Nucleus accumbens (tissue), 56 donors: ENCODE results near the gene GPR155.
"Not testable (repeated sequence)": the region's sequence is repeated elsewhere in the genome, so short reads cannot be mapped to it uniquely, and the experiment has no call there.

Experiments used
- DNase-seq, 56 donors: peaks; one replicate each; lab custom pipeline; 2025; lab: John Stamatoyannopoulos, UW

Gene GPR155

GRCh38 chr2:174442546-174443510, 44.0 kb downstream of the GPR155 start:
- no peak for DNase-seq

GRCh38 chr2:174439950-174440349, 46.9 kb downstream of the GPR155 start:
- no peak for DNase-seq

- DNase-seq, result no peak
Measured at GRCh38 chr2:174439323-174439722, 47.5 kb downstream of the GPR155 start.

GRCh38 chr2:174438146-174438886, 48.5 kb downstream of the GPR155 start:
- DNase-seq, result peak; percentile 3 to 92 (median 74)

- no peak for DNase-seq
Measured at GRCh38 chr2:174436351-174436750, 50.5 kb downstream of the GPR155 start.

- DNase-seq, result no peak
Measured at GRCh38 chr2:174431902-174432301, 54.9 kb downstream of the GPR155 start.

- DNase-seq, result no peak
Measured at GRCh38 chr2:174430066-174430465, 56.8 kb downstream of the GPR155 start.

GRCh38 chr2:174428214-174428613, 58.6 kb downstream of the GPR155 start:
- no peak for DNase-seq

GRCh38 chr2:174412256-174412655, 74.6 kb downstream of the GPR155 start:
- no peak for DNase-seq

- not testable (repeated sequence) for DNase-seq
Measured at GRCh38 chr2:174410039-174410438, 76.8 kb downstream of the GPR155 start.

GRCh38 chr2:174403628-174404027, 83.2 kb downstream of the GPR155 start:
- no peak for DNase-seq

- DNase-seq, result no peak
Measured at GRCh38 chr2:174400853-174401252, 86.0 kb downstream of the GPR155 start.

GRCh38 chr2:174399171-174399570, 87.7 kb downstream of the GPR155 start:
- DNase-seq, result no peak

GRCh38 chr2:174397773-174398172, 89.1 kb downstream of the GPR155 start:
- no peak for DNase-seq

GRCh38 chr2:174395969-174396630, 90.7 kb downstream of the GPR155 start:
- peak in 8 of 56 donors; percentile 13 to 44 (median 28) for DNase-seq

- peak in 55 of 56 donors; percentile 15 to 90 (median 77) for DNase-seq
Measured at GRCh38 chr2:174395284-174395968, 91.4 kb downstream of the GPR155 start, which contains the start of gene SCRN3. Gene SCRN3, plus strand, starts transcription at chr2:174395730. Its CDS starts 2,554 bp downstream, at chr2:174398284.

GRCh38 chr2:174392706-174393105, 94.1 kb downstream of the GPR155 start:
- no peak for DNase-seq

- not testable (repeated sequence) for DNase-seq
Measured at GRCh38 chr2:174390303-174390702, 96.5 kb downstream of the GPR155 start.

- no peak for DNase-seq
Measured at GRCh38 chr2:174389542-174389941, 97.3 kb downstream of the GPR155 start.

- DNase-seq, result not testable (repeated sequence)
Measured at GRCh38 chr2:174388706-174389105, 98.1 kb downstream of the GPR155 start.
